ENCODE measurements around the gene NFIA.
A peak's percentile ranks its signal among the peaks of the same experiment; 100 is the strongest.

NFIA gene

DNA sequence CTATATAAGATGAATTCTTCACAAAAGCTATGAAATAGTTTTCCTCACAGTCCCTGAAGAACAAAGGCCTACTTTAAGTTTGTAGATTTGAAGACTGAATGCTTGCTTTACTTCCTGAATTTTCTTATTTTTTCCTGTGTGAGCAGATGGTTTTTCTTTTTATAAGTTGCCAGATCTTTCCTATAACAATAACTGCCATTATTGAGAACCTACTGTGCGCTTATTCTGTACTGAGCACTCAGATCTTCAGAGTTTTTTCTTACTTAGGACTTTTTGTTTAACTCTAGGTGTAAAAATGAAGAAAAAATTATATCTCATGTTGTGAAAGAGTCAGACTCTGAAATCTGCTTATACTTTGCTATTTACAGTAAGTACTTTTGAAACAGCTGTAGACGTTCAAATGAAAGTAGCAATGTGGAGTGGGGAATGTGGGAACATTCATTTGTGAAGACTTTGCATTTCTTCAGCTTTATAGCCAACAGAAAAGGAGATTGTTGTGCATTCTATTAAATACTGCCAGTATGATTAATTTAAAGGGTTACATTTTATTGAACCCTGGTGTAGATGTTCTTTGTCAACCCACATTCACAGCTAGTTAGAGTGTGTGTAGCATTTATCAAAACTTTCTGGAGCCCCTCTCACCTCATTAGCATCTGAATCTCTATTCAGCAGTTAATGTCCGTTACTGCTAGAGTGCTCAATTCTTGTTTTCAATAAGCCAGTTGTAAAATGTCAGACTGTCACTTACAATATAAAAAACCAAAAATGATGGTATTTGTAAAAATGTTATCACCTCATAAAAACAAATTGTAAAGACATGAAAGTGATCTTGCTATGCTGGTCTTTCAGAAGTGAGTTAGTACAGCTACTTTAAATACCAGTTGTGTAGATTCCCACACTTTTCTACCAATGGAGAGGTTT lies 29.0 kb downstream of the NFIA start:
- no peak overlapping the region for H3K4me2 ChIP-seq (ENCODE audit: insufficient read depth, low read length, poor library complexity, severe bottlenecking)
- no peak overlapping the region for H3K14ac ChIP-seq (ENCODE audit: low read length)
- H3K4ac ChIP-seq (ENCODE audit: low read length): no peak overlapping the region
- no peaks in the 10 kb centered on the region for H3K27me3 ChIP-seq (ENCODE audit: control insufficient read depth in 3 of 3, insufficient read depth in 3 of 3, low read depth in 1 of 3, low read length in 3 of 3)
- no peaks in the 10 kb centered on the region for H3K79me1 ChIP-seq (ENCODE audit: low read depth, low read length)
- no peak overlapping the region for H2AK5ac ChIP-seq (ENCODE audit: low read depth, low read length)
- H3K9ac ChIP-seq (ENCODE audit: low read depth, low read length, poor library complexity): no peak overlapping the region
- H3K23ac ChIP-seq (ENCODE audit: low read depth, low read length, poor library complexity): no peak overlapping the region
- H2BK5ac ChIP-seq (ENCODE audit: low read length): no peak overlapping the region
- no peak overlapping the region for H2BK12ac ChIP-seq (ENCODE audit: low read length)
- WGBS, 2 donors (ENCODE audit: extremely low coverage in 2 of 2, insufficient read length in 2 of 2, insufficient replicate concordance in 1 of 2): no CpG with 5 or more reads among the region's 3 CpGs
- peaks cover 0 to 3% of the 10 kb centered on the region in 2 donors for H3K9me3 ChIP-seq (replicated peaks in 1 of 2; ENCODE audit: control insufficient read depth in 2 of 2, insufficient read depth in 1 of 2, low read depth in 1 of 2, low read length in 2 of 2)
- H4K8ac ChIP-seq (ENCODE audit: low read depth, low read length): no peak overlapping the region
- H3K4me3 ChIP-seq (ENCODE audit: low read length in 2 of 2): no peak overlapping the region
- H3K4me1 ChIP-seq (ENCODE audit: control insufficient read depth in 2 of 2, insufficient read depth in 1 of 2, low read depth in 1 of 2, low read length in 2 of 2): no peaks in the 10 kb centered on the region
- H2BK120ac ChIP-seq (ENCODE audit: low read depth, low read length): no peak overlapping the region
- H3K36me3 ChIP-seq (replicated peaks in 1 of 2; ENCODE audit: control insufficient read depth in 2 of 2, insufficient read depth in 2 of 2, low read length in 2 of 2): no peaks in the 10 kb centered on the region
- no peak overlapping the region for H4K91ac ChIP-seq (ENCODE audit: low read depth, low read length, poor library complexity)
- DNase-seq (ENCODE audit: low spot score): no peak
- no peak overlapping the region for H3K18ac ChIP-seq (ENCODE audit: low read length)
- no peak overlapping the region for H3K27ac ChIP-seq (replicated peaks; ENCODE audit: low read length)
- H2BK15ac ChIP-seq (ENCODE audit: low read length): no peak overlapping the region
- no peak overlapping the region for H2AFZ ChIP-seq (ENCODE audit: low read length)

DNA sequence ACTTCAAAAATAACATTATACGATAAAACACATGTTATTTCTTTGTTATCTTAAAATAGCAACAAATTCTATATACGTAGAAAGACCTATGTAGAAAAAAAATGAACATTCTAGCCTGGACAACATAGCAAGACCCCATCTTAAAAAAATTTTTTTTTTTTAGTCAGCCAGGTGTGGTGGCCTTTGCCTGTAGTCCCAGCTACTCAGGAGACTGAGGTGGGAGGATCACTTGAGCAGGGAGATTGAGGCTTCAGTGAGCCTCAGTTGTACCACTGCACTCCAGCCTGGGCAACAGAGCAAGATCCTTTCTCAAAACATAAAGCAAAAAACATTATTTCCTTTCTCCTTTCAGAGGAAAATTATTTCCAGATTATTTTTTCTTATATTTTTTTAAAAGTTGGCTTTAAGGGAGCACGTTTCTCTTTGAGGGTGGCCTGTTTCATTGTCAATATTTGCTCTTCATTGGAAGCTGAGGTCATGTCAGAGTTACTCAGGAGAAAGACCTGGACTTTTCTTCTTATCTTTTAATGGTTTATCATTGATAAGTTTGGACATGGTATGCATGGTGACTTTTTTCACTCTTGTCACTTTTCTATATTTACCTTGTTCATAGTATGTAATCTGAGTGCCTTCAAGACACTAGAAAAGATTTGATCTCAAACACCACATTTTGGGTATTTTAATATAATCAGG lies 32.0 kb downstream of the NFIA start:
- no peaks in the 10 kb centered on the region for H3K4me1 ChIP-seq (ENCODE audit: control insufficient read depth in 2 of 2, insufficient read depth in 1 of 2, low read depth in 1 of 2, low read length in 2 of 2)
- no peaks in the 10 kb centered on the region for H3K27me3 ChIP-seq (ENCODE audit: control insufficient read depth in 3 of 3, insufficient read depth in 3 of 3, low read depth in 1 of 3, low read length in 3 of 3)
- H3K14ac ChIP-seq (ENCODE audit: low read length): no peak overlapping the region
- no peak overlapping the region for H4K91ac ChIP-seq (ENCODE audit: low read depth, low read length, poor library complexity)
- no peak overlapping the region for H3K4ac ChIP-seq (ENCODE audit: low read length)
- no peak overlapping the region for H2BK120ac ChIP-seq (ENCODE audit: low read depth, low read length)
- H2BK15ac ChIP-seq (ENCODE audit: low read length): no peak overlapping the region
- no peak overlapping the region for H3K18ac ChIP-seq (ENCODE audit: low read length)
- H3K9ac ChIP-seq (ENCODE audit: low read depth, low read length, poor library complexity): no peak overlapping the region
- no peak overlapping the region for H3K27ac ChIP-seq (replicated peaks; ENCODE audit: low read length)
- H2AFZ ChIP-seq (ENCODE audit: low read length): no peak overlapping the region
- no peak overlapping the region for H4K8ac ChIP-seq (ENCODE audit: low read depth, low read length)
- H3K79me1 ChIP-seq (ENCODE audit: low read depth, low read length): no peaks in the 10 kb centered on the region
- H3K9me3 ChIP-seq (replicated peaks in 1 of 2; ENCODE audit: control insufficient read depth in 2 of 2, insufficient read depth in 1 of 2, low read depth in 1 of 2, low read length in 2 of 2): peaks cover 0 to 3% of the 10 kb centered on the region in 2 donors
- no peak overlapping the region for H3K4me3 ChIP-seq (ENCODE audit: low read length in 2 of 2)
- no peak for DNase-seq (ENCODE audit: low spot score)
- H3K4me2 ChIP-seq (ENCODE audit: insufficient read depth, low read length, poor library complexity, severe bottlenecking): no peak overlapping the region
- no CpG with 5 or more reads among the region's 3 CpGs for WGBS, 2 donors (ENCODE audit: extremely low coverage in 2 of 2, insufficient read length in 2 of 2, insufficient replicate concordance in 1 of 2)
- no peak overlapping the region for H2AK5ac ChIP-seq (ENCODE audit: low read depth, low read length)
- no peaks in the 10 kb centered on the region for H3K36me3 ChIP-seq (replicated peaks in 1 of 2; ENCODE audit: control insufficient read depth in 2 of 2, insufficient read depth in 2 of 2, low read length in 2 of 2)
- H2BK5ac ChIP-seq (ENCODE audit: low read length): no peak overlapping the region
- H3K23ac ChIP-seq (ENCODE audit: low read depth, low read length, poor library complexity): no peak overlapping the region
- no peak overlapping the region for H2BK12ac ChIP-seq (ENCODE audit: low read length)

DNA sequence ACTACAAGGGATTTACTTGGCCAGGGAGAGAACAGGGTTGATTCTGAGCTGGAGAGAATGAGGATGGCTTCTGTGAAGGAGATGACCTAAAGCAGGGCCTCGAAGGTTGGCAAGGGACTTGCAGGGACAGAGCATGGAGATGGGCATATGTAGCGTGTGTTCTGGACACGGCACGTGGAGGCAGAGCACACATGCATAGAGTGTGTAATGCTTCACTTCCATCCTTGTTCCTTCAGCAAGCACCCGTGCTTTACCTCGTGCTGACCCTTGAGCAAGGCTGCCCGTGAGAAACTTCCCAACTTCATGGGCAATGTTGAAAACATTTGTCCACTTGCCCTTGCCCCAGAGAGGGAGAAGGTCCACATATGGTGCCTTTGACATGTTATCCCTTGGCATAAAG lies 33.1 kb downstream of the NFIA start:
- no peak overlapping the region for H2BK15ac ChIP-seq (ENCODE audit: low read length)
- peak overlapping the region; percentile 16 for H3K9ac ChIP-seq (ENCODE audit: low read depth, low read length, poor library complexity)
- no peaks in the 10 kb centered on the region for H3K27me3 ChIP-seq (ENCODE audit: control insufficient read depth in 3 of 3, insufficient read depth in 3 of 3, low read depth in 1 of 3, low read length in 3 of 3)
- H3K4me3 ChIP-seq (ENCODE audit: low read length in 2 of 2): no peak overlapping the region
- no peak overlapping the region for H2BK120ac ChIP-seq (ENCODE audit: low read depth, low read length)
- no peak overlapping the region for H3K23ac ChIP-seq (ENCODE audit: low read depth, low read length, poor library complexity)
- peak overlapping the region; percentile 95 for H4K8ac ChIP-seq (ENCODE audit: low read depth, low read length)
- no peak overlapping the region for H3K4me2 ChIP-seq (ENCODE audit: insufficient read depth, low read length, poor library complexity, severe bottlenecking)
- peak overlapping the region; percentile 72 for H3K18ac ChIP-seq (ENCODE audit: low read length)
- H3K27ac ChIP-seq (replicated peaks; ENCODE audit: low read length): no peak overlapping the region
- H3K4me1 ChIP-seq (ENCODE audit: control insufficient read depth in 2 of 2, insufficient read depth in 1 of 2, low read depth in 1 of 2, low read length in 2 of 2): no peaks in the 10 kb centered on the region
- H3K9me3 ChIP-seq (replicated peaks in 1 of 2; ENCODE audit: control insufficient read depth in 2 of 2, insufficient read depth in 1 of 2, low read depth in 1 of 2, low read length in 2 of 2): peaks cover 0 to 3% of the 10 kb centered on the region in 2 donors
- no peak overlapping the region for H2AK5ac ChIP-seq (ENCODE audit: low read depth, low read length)
- no peak overlapping the region for H3K4ac ChIP-seq (ENCODE audit: low read length)
- no peak overlapping the region for H3K14ac ChIP-seq (ENCODE audit: low read length)
- no CpG with 5 or more reads among the region's 7 CpGs for WGBS, 2 donors (ENCODE audit: extremely low coverage in 2 of 2, insufficient read length in 2 of 2, insufficient replicate concordance in 1 of 2)
- no peak overlapping the region for H2AFZ ChIP-seq (ENCODE audit: low read length)
- no peak overlapping the region for H2BK12ac ChIP-seq (ENCODE audit: low read length)
- no peak overlapping the region for H4K91ac ChIP-seq (ENCODE audit: low read depth, low read length, poor library complexity)
- H2BK5ac ChIP-seq (ENCODE audit: low read length): no peak overlapping the region
- no peak for DNase-seq (ENCODE audit: low spot score)
- H3K36me3 ChIP-seq (replicated peaks in 1 of 2; ENCODE audit: control insufficient read depth in 2 of 2, insufficient read depth in 2 of 2, low read length in 2 of 2): no peaks in the 10 kb centered on the region
- H3K79me1 ChIP-seq (ENCODE audit: low read depth, low read length): no peaks in the 10 kb centered on the region

DNA sequence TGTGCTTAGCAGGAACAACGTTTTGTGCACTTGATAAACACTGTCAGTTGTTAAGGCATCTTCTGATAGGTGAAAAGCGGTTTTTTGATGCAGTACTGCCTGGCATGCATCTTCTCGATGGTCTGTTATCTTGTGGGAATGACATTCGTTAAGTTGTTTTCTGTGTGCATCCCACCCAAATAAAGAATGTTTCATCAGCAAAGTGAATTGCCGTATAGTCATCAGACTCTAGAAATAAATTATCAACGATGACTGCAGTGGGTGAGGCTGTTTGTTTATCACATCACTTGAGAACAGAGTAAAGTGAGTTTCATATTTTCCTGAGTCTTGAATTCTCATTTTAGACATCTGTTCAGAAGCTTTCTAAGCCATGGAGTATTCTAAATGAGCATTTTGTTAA lies 34.1 kb downstream of the NFIA start:
- H3K36me3 ChIP-seq (replicated peaks in 1 of 2; ENCODE audit: control insufficient read depth in 2 of 2, insufficient read depth in 2 of 2, low read length in 2 of 2): no peaks in the 10 kb centered on the region
- no peak overlapping the region for H3K9ac ChIP-seq (ENCODE audit: low read depth, low read length, poor library complexity)
- no peak overlapping the region for H3K18ac ChIP-seq (ENCODE audit: low read length)
- H3K27me3 ChIP-seq (ENCODE audit: control insufficient read depth in 3 of 3, insufficient read depth in 3 of 3, low read depth in 1 of 3, low read length in 3 of 3): no peaks in the 10 kb centered on the region
- no peak overlapping the region for H2BK15ac ChIP-seq (ENCODE audit: low read length)
- WGBS, 2 donors (ENCODE audit: extremely low coverage in 2 of 2, insufficient read length in 2 of 2, insufficient replicate concordance in 1 of 2): no CpG with 5 or more reads among the region's 6 CpGs
- no peak overlapping the region for H2BK120ac ChIP-seq (ENCODE audit: low read depth, low read length)
- no peak overlapping the region for H2BK12ac ChIP-seq (ENCODE audit: low read length)
- no peak overlapping the region for H4K91ac ChIP-seq (ENCODE audit: low read depth, low read length, poor library complexity)
- H3K4me1 ChIP-seq (ENCODE audit: control insufficient read depth in 2 of 2, insufficient read depth in 1 of 2, low read depth in 1 of 2, low read length in 2 of 2): no peaks in the 10 kb centered on the region
- no peak overlapping the region for H2AK5ac ChIP-seq (ENCODE audit: low read depth, low read length)
- H3K4me2 ChIP-seq (ENCODE audit: insufficient read depth, low read length, poor library complexity, severe bottlenecking): no peak overlapping the region
- H3K9me3 ChIP-seq (replicated peaks in 1 of 2; ENCODE audit: control insufficient read depth in 2 of 2, insufficient read depth in 1 of 2, low read depth in 1 of 2, low read length in 2 of 2): peaks cover 0 to 3% of the 10 kb centered on the region in 2 donors
- no peak overlapping the region for H3K4ac ChIP-seq (ENCODE audit: low read length)
- H2AFZ ChIP-seq (ENCODE audit: low read length): no peak overlapping the region
- H3K23ac ChIP-seq (ENCODE audit: low read depth, low read length, poor library complexity): no peak overlapping the region
- DNase-seq (ENCODE audit: low spot score): no peak
- no peak overlapping the region for H3K14ac ChIP-seq (ENCODE audit: low read length)
- H3K27ac ChIP-seq (replicated peaks; ENCODE audit: low read length): no peak overlapping the region
- no peak overlapping the region for H3K4me3 ChIP-seq (ENCODE audit: low read length in 2 of 2)
- no peaks in the 10 kb centered on the region for H3K79me1 ChIP-seq (ENCODE audit: low read depth, low read length)
- H2BK5ac ChIP-seq (ENCODE audit: low read length): no peak overlapping the region
- H4K8ac ChIP-seq (ENCODE audit: low read depth, low read length): no peak overlapping the region
